Measurements from ENCODE around the gene AURKA.

DNA sequence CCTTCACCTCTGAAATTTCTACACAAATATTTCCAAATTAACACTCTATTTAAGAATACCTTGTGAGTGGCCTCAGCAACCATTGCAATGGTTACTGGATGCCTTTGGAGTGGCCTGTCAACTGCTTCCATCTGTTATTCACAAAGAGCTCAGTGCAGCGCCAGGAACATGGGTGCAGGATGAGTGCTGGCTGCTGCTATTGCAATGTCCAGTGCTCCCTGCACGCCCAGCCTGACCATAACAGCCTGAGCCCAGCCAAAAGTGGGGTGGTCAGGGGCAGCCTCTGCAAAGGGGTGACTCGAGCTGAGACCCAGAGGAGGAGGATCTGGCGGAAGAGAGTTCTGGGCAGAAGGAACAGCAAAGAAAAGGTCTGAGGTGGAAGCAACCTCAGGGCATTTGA lies 38.4 kb upstream of the AURKA start:
- TF ChIP-seq, protein P1, sequence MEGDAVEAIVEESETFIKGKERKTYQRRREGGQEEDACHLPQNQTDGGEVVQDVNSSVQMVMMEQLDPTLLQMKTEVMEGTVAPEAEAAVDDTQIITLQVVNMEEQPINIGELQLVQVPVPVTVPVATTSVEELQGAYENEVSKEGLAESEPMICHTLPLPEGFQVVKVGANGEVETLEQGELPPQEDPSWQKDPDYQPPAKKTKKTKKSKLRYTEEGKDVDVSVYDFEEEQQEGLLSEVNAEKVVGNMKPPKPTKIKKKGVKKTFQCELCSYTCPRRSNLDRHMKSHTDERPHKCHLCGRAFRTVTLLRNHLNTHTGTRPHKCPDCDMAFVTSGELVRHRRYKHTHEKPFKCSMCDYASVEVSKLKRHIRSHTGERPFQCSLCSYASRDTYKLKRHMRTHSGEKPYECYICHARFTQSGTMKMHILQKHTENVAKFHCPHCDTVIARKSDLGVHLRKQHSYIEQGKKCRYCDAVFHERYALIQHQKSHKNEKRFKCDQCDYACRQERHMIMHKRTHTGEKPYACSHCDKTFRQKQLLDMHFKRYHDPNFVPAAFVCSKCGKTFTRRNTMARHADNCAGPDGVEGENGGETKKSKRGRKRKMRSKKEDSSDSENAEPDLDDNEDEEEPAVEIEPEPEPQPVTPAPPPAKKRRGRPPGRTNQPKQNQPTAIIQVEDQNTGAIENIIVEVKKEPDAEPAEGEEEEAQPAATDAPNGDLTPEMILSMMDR (conservative IDR thresholded peaks at IDR 0.05; ENCODE audit: low read depth, low read length): no peak
- no peak for TF ChIP-seq EZH2 (IDR thresholded peaks at IDR 0.05; ENCODE audit: low read length, unreplicated experiment)
- no peak for TF ChIP-seq EZH2phosphoT487 (IDR thresholded peaks at IDR 0.05; ENCODE audit: borderline replicate concordance, low read length)
